ENCODE data around the gene ATM.
"Not testable (repeated sequence)": the region's sequence is repeated elsewhere in the genome, so short reads cannot be mapped to it uniquely, and the experiment has no call there.

Gene ATM

DNA sequence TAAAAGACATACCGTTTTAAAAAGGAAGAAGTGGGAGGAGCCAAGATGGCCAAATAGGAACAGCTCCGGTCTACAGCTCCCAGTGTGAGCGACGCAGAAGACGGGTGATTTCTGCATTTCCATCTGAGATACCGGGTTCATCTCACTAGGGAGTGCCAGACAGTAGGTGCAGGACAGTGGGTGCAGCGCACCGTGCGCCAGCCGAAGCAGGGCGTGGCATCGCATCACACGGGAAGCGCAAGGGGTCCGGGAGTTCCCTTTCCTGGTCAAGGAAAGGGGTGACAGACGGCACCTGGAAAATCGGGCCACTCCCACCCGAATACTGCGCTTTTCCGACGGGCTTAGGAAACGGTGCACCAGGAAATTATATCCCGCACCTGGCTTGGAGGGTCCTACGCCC, 150.6 kb downstream of the ATM start:
- DNase-seq (ENCODE audit: low read depth) = not testable (repeated sequence)

DNA sequence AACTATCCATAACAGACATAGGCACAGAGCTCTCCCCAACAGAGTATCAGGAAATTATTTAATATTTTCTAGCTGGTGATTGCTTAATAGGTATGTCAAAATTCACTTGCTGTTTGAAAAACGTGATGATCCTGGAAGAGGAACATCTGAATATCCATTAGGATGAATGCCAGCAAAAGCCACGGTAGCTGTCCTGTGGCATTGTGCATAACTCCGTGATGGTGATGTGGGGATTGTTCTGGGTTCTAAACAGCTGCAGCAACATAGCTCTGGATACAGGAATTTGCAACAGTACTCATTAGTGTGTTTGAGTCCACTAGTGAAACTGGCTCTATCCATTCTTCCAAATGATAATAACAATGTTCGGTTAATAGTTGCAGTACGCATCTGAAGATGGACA, 165.7 kb downstream of the ATM start:
- no peak for DNase-seq (ENCODE audit: low read depth)

DNA sequence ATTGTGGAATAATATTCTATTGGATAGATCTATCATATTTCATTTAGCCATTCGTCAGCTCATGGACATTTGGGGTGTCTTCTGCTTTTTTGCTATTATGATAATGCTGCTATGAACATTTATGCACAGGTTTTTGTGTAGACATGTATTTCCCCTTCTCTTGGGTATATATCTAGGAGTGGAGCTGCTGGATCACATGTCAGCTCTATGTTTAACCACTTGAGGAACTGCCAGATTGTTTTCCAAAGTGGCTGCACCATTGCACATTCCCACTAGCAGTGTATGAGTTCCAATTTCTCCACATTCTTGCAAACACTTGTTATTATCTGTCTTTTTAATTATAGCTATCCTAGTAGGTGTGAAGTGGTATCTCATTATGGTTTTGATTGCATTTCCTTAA, 169.5 kb downstream of the ATM start:
- DNase-seq (ENCODE audit: low read depth) = no peak

DNA sequence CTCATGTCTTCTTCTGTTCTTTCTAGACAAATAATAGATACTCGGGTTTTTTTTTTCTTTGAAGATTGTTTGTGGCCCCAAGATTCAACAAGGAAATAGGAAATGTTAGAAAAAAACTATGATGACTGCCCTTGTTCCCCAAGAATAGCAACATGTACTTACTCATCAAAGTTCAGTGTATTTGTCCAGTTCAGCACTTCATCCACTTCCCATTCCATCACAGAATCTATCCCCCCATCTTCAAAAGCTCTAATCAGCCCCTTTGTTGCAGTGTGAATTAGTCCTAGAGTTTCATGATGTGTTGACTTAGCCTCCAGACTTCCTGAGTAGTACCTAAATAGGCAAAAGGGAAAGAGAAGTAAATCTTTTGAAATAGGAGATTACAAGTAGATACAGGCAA, 170.2 kb downstream of the ATM start:
- no peak for DNase-seq (ENCODE audit: low read depth)

DNA sequence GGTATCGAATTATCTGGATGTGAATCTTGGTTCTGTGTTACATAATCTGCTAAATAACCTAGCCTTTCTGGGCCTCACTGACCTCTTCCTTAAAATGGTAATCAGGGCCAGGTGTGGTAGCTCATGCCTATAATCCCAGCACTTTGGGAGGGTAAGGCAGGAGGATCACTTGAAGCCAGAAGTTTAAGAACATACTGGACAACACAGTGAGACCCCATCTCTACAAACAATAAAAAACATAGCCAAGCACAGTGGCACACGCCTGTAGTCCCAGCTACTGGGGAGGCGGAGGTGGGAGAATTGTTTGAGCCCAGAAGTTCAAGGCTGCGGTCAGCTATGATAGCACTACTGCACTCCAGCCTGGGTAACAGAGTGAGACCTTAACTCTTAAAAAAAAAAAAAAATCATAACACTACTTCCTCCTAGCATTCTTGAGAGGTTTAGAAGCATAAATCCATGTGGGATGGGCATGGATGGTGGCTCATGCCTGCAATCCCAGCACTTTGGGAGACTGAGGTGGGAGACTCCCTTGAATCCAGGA, 171.9 kb downstream of the ATM start:
- DNase-seq (ENCODE audit: low read depth) = no peak

DNA sequence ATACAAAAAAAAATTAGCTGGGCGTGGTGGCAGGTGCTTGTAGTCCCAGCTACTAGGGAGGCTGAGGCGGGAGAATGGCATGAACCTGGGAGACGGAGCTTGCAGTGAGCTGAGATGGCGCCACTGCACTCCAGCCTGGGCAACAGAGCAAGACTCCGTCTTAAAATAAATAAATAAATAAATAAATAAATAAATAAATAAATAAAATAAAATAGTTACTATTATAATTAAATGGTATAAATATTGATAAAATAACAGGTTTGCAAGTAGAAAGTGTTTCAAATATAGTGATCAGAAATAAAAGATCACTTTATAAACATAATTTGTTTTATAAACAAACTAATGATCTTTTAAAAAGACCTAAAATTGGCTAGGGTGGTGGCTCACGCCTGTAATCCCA, 173.8 kb downstream of the ATM start:
- DNase-seq (ENCODE audit: low read depth) = not testable (repeated sequence)

DNA sequence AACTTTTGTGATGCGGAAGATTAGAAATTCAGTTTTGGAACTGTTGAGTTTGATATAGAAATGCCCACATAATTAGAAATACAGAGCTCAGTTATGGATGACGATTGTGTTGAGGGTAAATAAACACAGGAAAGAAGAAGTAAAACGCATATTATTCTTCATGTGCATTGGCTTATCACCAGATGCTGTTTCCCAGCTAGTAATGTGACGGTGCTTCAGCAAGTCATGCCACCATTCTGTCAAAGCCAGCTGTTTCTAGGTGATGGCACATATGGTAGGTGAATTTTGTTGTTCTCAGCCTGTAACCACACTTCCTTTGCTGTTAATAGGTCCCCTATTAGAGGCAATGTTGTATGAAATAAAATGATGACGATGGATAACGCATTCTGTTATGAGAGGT, 175.6 kb downstream of the ATM start:
- DNase-seq (ENCODE audit: low read depth) = no peak

DNA sequence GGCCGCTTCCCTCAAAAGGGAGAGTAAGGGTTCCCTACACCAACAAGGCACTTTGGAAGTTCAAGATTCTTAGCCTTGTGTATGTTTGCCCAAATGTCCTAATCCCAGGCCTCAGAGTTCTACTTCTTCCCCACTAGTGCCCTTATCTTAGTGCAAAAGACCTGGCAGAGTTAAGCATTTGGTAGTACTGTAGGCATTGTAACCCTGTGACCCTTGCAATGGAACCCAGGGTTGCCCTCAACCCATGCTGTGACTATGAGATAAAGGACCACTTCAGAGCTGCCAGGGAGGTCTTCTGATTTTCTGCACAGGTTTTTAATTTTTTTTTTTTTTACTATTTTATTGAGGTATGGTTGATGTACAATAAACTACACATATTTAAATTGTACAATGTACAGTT, 179.4 kb downstream of the ATM start:
- no peak for DNase-seq (ENCODE audit: low read depth)

DNA sequence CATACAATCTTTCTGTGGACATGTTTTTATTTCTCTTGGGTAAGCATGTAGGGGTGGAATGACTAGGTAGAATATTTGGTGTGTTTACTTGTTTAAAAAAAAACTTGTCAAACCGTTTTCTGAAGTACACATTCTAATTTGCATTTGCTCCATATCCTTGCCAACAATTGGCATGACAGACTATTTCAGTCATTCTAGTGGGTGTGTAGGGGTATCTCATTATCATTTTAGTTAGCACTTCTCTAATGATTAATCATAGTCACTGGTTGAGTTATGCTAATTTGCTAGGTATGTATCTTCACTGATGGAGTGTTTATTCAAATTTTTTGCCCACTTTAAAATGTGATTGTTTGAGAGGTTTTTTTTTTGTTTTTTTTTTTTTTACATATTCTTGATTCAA, 180.2 kb downstream of the ATM start:
- DNase-seq (ENCODE audit: low read depth) = no peak

DNA sequence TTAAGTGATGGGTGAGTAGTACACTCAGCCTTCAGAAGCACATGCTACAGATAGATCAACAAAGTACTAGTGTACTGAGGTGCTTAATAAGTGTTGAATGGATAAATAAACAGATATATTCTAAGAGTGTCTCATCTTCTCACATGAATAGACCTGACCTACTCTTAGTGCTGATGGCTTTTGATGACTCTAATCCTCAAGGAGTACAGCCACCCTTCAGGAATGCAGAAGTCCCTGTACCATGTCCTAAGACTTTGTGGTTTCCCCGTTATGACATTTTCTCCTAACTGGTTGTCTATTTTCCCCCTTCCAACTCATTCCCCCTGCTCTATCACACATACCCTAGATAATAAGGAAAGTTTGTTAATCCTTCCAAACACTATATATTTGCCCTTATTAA, 182.8 kb downstream of the ATM start:
- no peak for DNase-seq (ENCODE audit: low read depth)

DNA sequence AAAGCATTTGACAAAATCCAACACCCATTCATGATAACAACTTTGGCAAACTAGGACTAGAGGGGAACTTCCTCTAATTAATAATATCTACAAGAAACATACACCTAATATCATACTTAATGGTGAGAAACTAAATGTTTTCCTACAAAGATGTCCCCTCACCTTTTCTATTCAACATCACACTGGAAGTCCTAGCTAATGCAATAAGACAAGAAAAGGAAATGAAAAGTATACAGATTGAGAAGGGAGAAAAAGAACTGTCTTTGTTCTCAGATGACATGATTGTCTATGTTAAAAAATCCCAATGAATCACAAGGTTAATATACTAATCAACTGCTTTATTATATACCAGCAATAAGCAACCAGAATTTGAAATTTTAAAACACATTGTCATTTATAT, 192.1 kb downstream of the ATM start:
- DNase-seq (ENCODE audit: low read depth) = no peak

DNA sequence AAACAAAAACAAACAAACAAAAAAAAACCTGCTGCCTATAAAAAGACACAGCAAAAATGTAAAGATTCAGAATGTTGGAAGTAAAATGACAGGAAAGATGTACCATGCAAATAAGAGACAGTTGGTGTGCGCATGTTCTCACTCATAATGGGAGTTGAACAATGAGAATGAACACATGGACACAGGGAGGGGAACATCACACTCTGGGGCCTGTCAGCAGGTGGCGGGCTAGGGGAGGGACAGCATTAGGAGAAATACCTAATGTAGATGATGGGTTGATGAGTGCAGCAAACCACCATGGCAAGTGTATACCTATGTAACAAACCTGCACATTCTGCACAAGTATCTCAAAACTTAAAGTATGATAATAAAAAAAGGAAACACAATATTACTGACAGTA, 194.7 kb downstream of the ATM start:
- DNase-seq (ENCODE audit: low read depth) = not testable (repeated sequence)

Measured in iris pigment epithelial cell (primary cell).